ENCODE measurements around the gene CLDN16.

The CLDN16 gene

DNA sequence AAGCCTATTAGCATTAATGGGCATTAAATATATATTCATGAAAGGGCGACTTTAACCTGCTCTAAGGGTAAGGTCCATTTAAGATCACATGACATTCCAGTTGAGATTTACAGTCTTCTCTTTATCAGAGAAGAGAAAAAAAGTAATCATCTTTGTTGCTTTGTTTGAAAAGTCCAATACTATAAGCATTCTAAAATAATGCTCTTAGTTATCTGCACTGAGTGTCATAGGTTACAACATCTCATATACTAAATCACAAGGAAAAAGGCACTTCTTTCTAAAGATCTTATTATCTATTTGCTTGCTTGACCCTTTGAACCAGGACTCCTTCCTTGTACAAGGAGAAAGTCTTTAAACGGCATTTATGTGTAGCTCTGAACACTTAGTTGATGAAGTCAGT lies 60.3 kb downstream of the CLDN16 start:
- no peak for DNase-seq (ENCODE audit: low spot score)
- TF ChIP-seq, protein P1, sequence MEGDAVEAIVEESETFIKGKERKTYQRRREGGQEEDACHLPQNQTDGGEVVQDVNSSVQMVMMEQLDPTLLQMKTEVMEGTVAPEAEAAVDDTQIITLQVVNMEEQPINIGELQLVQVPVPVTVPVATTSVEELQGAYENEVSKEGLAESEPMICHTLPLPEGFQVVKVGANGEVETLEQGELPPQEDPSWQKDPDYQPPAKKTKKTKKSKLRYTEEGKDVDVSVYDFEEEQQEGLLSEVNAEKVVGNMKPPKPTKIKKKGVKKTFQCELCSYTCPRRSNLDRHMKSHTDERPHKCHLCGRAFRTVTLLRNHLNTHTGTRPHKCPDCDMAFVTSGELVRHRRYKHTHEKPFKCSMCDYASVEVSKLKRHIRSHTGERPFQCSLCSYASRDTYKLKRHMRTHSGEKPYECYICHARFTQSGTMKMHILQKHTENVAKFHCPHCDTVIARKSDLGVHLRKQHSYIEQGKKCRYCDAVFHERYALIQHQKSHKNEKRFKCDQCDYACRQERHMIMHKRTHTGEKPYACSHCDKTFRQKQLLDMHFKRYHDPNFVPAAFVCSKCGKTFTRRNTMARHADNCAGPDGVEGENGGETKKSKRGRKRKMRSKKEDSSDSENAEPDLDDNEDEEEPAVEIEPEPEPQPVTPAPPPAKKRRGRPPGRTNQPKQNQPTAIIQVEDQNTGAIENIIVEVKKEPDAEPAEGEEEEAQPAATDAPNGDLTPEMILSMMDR (IDR thresholded peaks at IDR 0.05; ENCODE audit: extremely low read depth, insufficient read depth, missing control alignments): no peak
- in situ Hi-C loops (cut with MboI; ENCODE audit: low pct_unique_long_range_greater_than_20kb, low sequenced_read_pairs, unreplicated experiment): no loop called here

DNA sequence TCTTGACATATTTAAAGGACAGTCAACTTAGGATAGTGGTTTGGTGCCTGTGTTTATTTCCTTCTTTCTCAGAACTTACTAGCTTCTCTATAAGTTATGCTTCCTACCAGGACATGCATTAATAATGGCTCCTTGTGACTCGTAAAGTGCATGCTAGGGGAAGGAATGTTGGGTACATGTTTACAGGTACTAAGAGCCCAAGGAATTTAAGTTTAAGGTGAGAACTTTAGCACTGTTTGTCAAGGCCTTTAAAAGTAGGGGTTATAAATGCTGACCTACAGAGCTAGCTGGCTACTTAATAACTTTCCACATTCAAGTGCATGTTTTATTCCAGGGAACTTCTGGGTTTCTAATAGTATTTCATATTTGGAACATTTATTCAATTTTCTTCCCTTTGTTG lies 61.8 kb downstream of the CLDN16 start, which contains the start of gene TMEM207:
Gene TMEM207, minus strand, starts transcription at position 101 of the 400 bp plus-strand sequence. Its CDS starts 92 bp downstream, at position 9.
- TF ChIP-seq, protein P1 (IDR thresholded peaks at IDR 0.05; ENCODE audit: extremely low read depth, insufficient read depth, missing control alignments): no peak
- in situ Hi-C loops (cut with MboI; ENCODE audit: low pct_unique_long_range_greater_than_20kb, low sequenced_read_pairs, unreplicated experiment): no loop called here
- no peak for DNase-seq (ENCODE audit: low spot score)

DNA sequence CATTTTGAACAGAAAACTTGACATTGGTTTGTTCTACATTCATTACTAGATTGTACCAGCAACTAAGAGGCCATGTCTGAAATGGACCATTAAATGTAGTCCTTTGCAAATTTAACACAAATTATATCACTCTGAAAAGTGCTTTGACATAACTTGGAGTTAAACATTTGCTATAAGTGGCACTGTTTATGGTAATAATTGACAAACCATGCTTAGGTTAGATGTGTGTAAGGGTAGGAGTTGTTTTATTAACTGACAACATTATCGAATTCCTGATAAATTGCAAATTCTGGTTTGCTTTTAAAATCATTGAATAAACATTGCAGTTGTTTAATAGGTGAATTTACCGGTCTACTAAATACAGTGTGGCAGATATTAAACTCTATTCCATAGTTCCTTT lies 67.9 kb downstream of the CLDN16 start:
- TF ChIP-seq, protein P1 (IDR thresholded peaks at IDR 0.05; ENCODE audit: extremely low read depth, insufficient read depth, missing control alignments): no peak
- no peak for DNase-seq (ENCODE audit: low spot score)
- in situ Hi-C loops (cut with MboI; ENCODE audit: low pct_unique_long_range_greater_than_20kb, low sequenced_read_pairs, unreplicated experiment): no loop called here

DNA sequence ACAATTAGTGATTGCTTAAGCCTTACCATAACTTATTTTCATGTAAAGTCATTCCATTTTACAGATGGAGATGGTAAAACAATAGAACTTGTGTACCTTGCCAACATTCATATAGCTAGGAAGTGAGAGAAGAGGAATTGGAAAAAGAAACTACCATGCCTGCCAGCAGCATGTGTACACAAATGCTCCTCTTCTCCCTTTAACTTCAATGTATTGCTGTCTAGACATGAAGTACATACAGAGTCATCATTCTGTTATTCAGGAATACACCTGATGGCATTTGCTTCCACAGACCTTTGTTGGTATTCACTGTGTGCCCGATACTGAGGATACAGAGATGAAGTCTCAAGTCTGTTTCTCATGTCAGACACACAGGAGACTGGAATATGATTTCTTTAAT lies 68.8 kb downstream of the CLDN16 start:
- in situ Hi-C loops (cut with MboI; ENCODE audit: low pct_unique_long_range_greater_than_20kb, low sequenced_read_pairs, unreplicated experiment): no loop called here
- DNase-seq (ENCODE audit: low spot score): no peak
- TF ChIP-seq, protein P1 (IDR thresholded peaks at IDR 0.05; ENCODE audit: extremely low read depth, insufficient read depth, missing control alignments): no peak

DNA sequence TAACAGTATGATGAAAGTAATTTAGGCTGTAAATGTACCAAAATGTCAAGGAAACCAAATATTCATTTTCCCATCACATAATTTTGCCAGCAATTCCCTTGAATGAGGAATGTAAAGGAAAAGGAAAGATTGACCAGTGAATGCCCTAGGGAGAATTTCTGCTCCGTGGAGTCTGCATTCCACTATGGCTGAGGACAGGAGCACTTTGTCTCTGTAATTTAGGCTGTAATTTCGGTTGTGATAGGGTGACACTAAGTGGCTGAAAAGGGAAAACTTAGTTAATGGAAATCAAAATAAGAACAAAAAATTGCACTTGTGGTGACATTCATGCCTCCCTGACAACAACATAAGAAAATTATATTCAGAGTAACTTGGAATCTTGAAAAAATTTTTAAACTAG lies 70.1 kb downstream of the CLDN16 start:
- in situ Hi-C loops (cut with MboI; ENCODE audit: low pct_unique_long_range_greater_than_20kb, low sequenced_read_pairs, unreplicated experiment): no loop called here
- TF ChIP-seq, protein P1 (IDR thresholded peaks at IDR 0.05; ENCODE audit: extremely low read depth, insufficient read depth, missing control alignments): peak; percentile 14
- no peak for DNase-seq (ENCODE audit: low spot score)
